HUES48 (cell line): ENCODE measurements around the gene TTLL5.

Source experiments
- H3K27ac ChIP-seq: one replicate; pipeline ENCODE4 v1.7.0; 2013; ENCODE audit warnings: low read depth, low read length, inconsistent platforms
- H3K27me3 ChIP-seq: 2 replicates; pipeline ENCODE4 v1.6.1; 2013; ENCODE audit warnings: mild to moderate bottlenecking, low read length; ENCODE audit not compliant: control insufficient read depth, insufficient read depth
- H3K36me3 ChIP-seq: 2 replicates; pipeline ENCODE4 v1.6.1; 2013; ENCODE audit warnings: low read length; ENCODE audit not compliant: control insufficient read depth, insufficient read depth
- H3K4me1 ChIP-seq: 2 replicates; pipeline ENCODE4 v1.6.1; 2013; ENCODE audit warnings: mild to moderate bottlenecking, low read length; ENCODE audit not compliant: control insufficient read depth, insufficient read depth
- H3K4me3 ChIP-seq: 2 replicates; pipeline ENCODE4 v1.5.1; 2013; ENCODE audit warnings: mild to moderate bottlenecking, low read depth, low read length
- H3K9ac ChIP-seq: 2 replicates; pipeline ENCODE4 v1.6.1; 2013; ENCODE audit warnings: mild to moderate bottlenecking, low read depth, low read length, moderate library complexity
- H3K9me3 ChIP-seq: 2 replicates; pipeline ENCODE4 v1.6.1; 2013; ENCODE audit warnings: low read length; ENCODE audit not compliant: control insufficient read depth, insufficient read depth

TTLL5 gene

GRCh38 chr14:75770635-75771034, 109.6 kb downstream of the TTLL5 start:
- no peaks in the 10 kb centered on the region for H3K9me3 ChIP-seq

GRCh38 chr14:75771595-75771994, 110.5 kb downstream of the TTLL5 start:
- Histone ChIP-seq H3K9me3 (no peaks in the 10 kb centered on the region), H3K36me3 (peaks cover 36% of the 10 kb centered on the region), H3K27ac (no peak overlapping the region), H3K4me1 (no peaks in the 10 kb centered on the region), H3K9ac (no peak overlapping the region), H3K4me3 (no peak overlapping the region), H3K27me3 (no peaks in the 10 kb centered on the region)

More at GRCh38 chr14:75770635-75771034, 109.6 kb downstream of the TTLL5 start:
- Histone ChIP-seq H3K36me3 (peaks cover 36% of the 10 kb centered on the region), H3K27ac (no peak overlapping the region), H3K4me3 (no peak overlapping the region), H3K27me3 (no peaks in the 10 kb centered on the region), H3K4me1 (no peaks in the 10 kb centered on the region), H3K9ac (no peak overlapping the region)

DNA sequence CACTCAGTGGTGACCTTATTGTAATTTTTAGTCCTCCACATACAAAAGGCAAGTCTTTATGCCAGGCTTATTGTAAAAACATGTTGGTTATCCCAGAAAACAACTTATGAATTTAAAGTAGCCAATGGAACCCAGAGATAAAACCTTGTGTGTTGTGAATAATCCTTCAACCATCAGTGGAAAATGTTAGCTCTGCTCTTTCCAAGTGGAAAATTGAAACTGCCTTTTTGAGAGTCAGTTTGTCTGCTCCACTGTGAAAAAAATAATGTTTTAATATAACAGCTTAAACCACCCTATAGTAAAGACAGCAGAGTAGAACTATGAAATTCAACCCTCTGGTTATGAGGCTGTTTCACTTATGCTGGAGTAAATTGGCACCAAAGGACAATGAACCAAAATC, 112.0 kb downstream of the TTLL5 start:
- no peak overlapping the region for H3K4me3 ChIP-seq
- no peaks in the 10 kb centered on the region for H3K4me1 ChIP-seq
- no peaks in the 10 kb centered on the region for H3K9me3 ChIP-seq
- no peak overlapping the region for H3K27ac ChIP-seq
- peaks cover 41% of the 10 kb centered on the region for H3K36me3 ChIP-seq
- H3K9ac ChIP-seq: no peak overlapping the region
- H3K27me3 ChIP-seq: no peaks in the 10 kb centered on the region

- Histone ChIP-seq H3K4me1 (no peaks in the 10 kb centered on the region), H3K9ac (no peak overlapping the region), H3K4me3 (no peak overlapping the region), H3K36me3 (peaks cover 67% of the 10 kb centered on the region), H3K27me3 (no peaks in the 10 kb centered on the region), H3K27ac (no peak overlapping the region), H3K9me3 (peaks cover 7% of the 10 kb centered on the region; the same call in 1 of the 2 replicates)
Observed at GRCh38 chr14:75781096-75781495, 120.0 kb downstream of the TTLL5 start.

GRCh38 chr14:75783184-75783583, 122.1 kb downstream of the TTLL5 start:
- Histone ChIP-seq H3K9me3 (peaks cover 7% of the 10 kb centered on the region; the same call in 1 of the 2 replicates), H3K4me1 (no peaks in the 10 kb centered on the region), H3K27ac (no peak overlapping the region), H3K27me3 (no peaks in the 10 kb centered on the region), H3K4me3 (no peak overlapping the region), H3K9ac (no peak overlapping the region), H3K36me3 (peaks cover 51% of the 10 kb centered on the region)

DNA sequence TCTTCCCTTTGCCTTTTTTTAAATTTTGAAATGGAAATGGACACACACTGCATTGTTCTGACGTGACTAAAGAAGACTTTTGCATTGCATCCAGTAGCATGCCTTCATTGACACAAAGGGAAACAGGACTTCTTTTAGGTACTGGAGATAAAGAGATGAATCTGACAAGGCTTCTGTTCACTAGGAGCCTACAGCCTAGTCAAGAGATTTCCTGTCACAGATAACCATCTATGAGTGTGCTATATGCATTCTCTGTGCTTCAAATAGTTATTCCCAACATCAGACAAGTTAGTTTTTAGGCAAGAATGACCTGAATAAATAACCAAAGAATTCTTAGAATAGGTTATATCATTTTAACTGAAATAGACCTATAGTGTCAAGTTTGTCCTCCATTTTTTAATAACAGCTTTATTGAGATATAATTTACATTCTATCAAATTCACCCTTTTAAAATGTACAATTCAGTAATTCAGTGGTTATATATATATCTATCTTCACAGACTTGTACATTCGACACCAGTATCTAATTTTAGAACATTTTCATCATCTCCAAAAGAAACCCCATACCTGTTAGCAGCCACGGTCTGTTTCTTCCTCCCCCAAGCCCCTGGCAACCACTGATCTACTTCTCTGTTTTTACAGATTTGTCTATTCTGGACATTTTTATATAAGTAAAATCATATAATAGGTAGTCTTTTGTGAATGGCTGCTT, 122.7 kb downstream of the TTLL5 start:
- H3K9me3 ChIP-seq: peaks cover 7% of the 10 kb centered on the region; the same call in 1 of the 2 replicates
- no peak overlapping the region for H3K9ac ChIP-seq
- peaks cover 47% of the 10 kb centered on the region for H3K36me3 ChIP-seq
- H3K27me3 ChIP-seq: no peaks in the 10 kb centered on the region
- H3K27ac ChIP-seq: no peak overlapping the region
- no peaks in the 10 kb centered on the region for H3K4me1 ChIP-seq
- no peak overlapping the region for H3K4me3 ChIP-seq

GRCh38 chr14:75784314-75784686, 123.3 kb downstream of the TTLL5 start:
- peaks cover 7% of the 10 kb centered on the region; the same call in 1 of the 2 replicates for H3K9me3 ChIP-seq
- no peak overlapping the region for H3K9ac ChIP-seq
- no peak overlapping the region for H3K4me3 ChIP-seq
- peaks cover 47% of the 10 kb centered on the region for H3K36me3 ChIP-seq
- no peaks in the 10 kb centered on the region for H3K27me3 ChIP-seq
- no peak overlapping the region for H3K27ac ChIP-seq
- H3K4me1 ChIP-seq: no peaks in the 10 kb centered on the region

GRCh38 chr14:75793806-75794205, 132.8 kb downstream of the TTLL5 start:
- H3K27ac ChIP-seq: no peak overlapping the region
- no peaks in the 10 kb centered on the region for H3K9me3 ChIP-seq
- H3K4me1 ChIP-seq: no peaks in the 10 kb centered on the region
- H3K9ac ChIP-seq: no peak overlapping the region
- peaks cover 6% of the 10 kb centered on the region; the same call in 1 of the 2 replicates for H3K36me3 ChIP-seq
- no peak overlapping the region for H3K4me3 ChIP-seq
- H3K27me3 ChIP-seq: no peaks in the 10 kb centered on the region

DNA sequence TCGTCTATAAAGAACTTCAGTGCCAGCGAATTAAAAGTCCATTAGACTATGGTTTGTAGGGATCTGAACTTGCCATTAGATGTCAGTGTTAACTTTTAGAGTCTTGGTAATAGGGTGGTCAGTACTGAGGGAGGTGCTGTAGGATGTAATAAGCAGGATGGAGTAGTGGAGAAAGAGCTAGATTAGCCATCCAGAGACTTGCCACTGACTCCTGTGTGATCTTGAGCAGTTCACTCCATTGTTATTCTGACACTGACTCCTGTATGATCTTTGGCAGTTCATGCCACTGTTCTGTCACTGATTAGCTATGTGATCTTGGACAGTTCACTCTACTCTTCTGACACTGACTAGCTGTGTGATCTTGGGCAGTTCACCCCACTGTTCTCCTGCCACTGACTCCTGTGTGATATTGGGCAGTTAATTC, 133.6 kb downstream of the TTLL5 start:
- H3K9ac ChIP-seq: no peak overlapping the region
- H3K36me3 ChIP-seq: peaks cover 6% of the 10 kb centered on the region; the same call in 1 of the 2 replicates
- no peaks in the 10 kb centered on the region for H3K9me3 ChIP-seq
- no peaks in the 10 kb centered on the region for H3K27me3 ChIP-seq
- H3K27ac ChIP-seq: no peak overlapping the region
- H3K4me3 ChIP-seq: no peak overlapping the region
- H3K4me1 ChIP-seq: no peaks in the 10 kb centered on the region

- no peak overlapping the region for H3K4me3 ChIP-seq
- H3K4me1 ChIP-seq: peaks cover 4% of the 10 kb centered on the region; the same call in 1 of the 2 replicates
- no peak overlapping the region for H3K9ac ChIP-seq
- H3K27me3 ChIP-seq: no peaks in the 10 kb centered on the region
- peaks cover 12% of the 10 kb centered on the region; the same call in 1 of the 2 replicates for H3K36me3 ChIP-seq
- no peaks in the 10 kb centered on the region for H3K9me3 ChIP-seq
- no peak overlapping the region for H3K27ac ChIP-seq
Observed at GRCh38 chr14:75800792-75801191, 139.7 kb downstream of the TTLL5 start.

DNA sequence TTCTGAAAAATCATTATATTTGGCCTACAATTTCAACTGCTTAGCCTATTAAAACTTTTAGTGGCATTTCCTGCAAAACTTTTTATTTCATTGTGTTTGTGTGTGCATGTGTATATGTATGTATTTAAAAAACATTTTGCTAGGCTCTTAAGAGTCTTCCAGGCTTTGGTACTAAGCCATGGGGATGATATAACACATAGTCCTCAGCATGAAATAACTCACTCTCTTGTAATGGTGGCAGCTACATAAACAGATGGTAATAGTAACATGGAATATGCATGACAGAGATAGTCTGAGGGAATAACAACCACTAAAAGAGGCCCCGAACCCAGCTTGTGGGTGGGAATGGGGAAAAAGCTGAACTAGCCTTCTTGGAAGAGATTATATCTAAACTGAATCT, 141.4 kb downstream of the TTLL5 start:
- peaks cover 21% of the 10 kb centered on the region for H3K36me3 ChIP-seq
- H3K9me3 ChIP-seq: no peaks in the 10 kb centered on the region

More for the DNA sequence above, 141.4 kb downstream of the TTLL5 start:
- Histone ChIP-seq H3K4me1 (peaks cover 4% of the 10 kb centered on the region; the same call in 1 of the 2 replicates), H3K27me3 (no peaks in the 10 kb centered on the region), H3K4me3 (no peak overlapping the region), H3K27ac (no peak overlapping the region), H3K9ac (no peak overlapping the region)
